Measurements from ENCODE around the gene INAFM1. TPM values are rescaled to one million over a fixed set of nuclear protein-coding genes. Genes with fewer than 3 reads are reported as not detected.

The INAFM1 gene
- total and polyA plus RNA-seq, 9 of the 15 experiments (the other 6 are each of a cell fraction or from before 2014, with no cell fraction given), result 0.71 to 30.9 (median 3.1) TPM

GRCh38 chr19:47261946-47262793, 12.5 kb upstream of the INAFM1 start (continued):
- TF ChIP-seq, protein P1, sequence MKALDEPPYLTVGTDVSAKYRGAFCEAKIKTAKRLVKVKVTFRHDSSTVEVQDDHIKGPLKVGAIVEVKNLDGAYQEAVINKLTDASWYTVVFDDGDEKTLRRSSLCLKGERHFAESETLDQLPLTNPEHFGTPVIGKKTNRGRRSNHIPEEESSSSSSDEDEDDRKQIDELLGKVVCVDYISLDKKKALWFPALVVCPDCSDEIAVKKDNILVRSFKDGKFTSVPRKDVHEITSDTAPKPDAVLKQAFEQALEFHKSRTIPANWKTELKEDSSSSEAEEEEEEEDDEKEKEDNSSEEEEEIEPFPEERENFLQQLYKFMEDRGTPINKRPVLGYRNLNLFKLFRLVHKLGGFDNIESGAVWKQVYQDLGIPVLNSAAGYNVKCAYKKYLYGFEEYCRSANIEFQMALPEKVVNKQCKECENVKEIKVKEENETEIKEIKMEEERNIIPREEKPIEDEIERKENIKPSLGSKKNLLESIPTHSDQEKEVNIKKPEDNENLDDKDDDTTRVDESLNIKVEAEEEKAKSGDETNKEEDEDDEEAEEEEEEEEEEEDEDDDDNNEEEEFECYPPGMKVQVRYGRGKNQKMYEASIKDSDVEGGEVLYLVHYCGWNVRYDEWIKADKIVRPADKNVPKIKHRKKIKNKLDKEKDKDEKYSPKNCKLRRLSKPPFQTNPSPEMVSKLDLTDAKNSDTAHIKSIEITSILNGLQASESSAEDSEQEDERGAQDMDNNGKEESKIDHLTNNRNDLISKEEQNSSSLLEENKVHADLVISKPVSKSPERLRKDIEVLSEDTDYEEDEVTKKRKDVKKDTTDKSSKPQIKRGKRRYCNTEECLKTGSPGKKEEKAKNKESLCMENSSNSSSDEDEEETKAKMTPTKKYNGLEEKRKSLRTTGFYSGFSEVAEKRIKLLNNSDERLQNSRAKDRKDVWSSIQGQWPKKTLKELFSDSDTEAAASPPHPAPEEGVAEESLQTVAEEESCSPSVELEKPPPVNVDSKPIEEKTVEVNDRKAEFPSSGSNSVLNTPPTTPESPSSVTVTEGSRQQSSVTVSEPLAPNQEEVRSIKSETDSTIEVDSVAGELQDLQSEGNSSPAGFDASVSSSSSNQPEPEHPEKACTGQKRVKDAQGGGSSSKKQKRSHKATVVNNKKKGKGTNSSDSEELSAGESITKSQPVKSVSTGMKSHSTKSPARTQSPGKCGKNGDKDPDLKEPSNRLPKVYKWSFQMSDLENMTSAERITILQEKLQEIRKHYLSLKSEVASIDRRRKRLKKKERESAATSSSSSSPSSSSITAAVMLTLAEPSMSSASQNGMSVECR (CRISPR knock-in tag; IDR thresholded peaks at IDR 0.05), result 0 out of 2 replicates have a peak, but pooled peaks have one; percentile 48
- TF ChIP-seq LCOR (CRISPR knock-in tag; IDR thresholded peaks at IDR 0.05), result peak; percentile 91
- TF ChIP-seq CBFA2T2 (conservative IDR thresholded peaks at IDR 0.05), result peak; percentile 80
- TF ChIP-seq SPI1 (IDR thresholded peaks at IDR 0.05; ENCODE audit: borderline replicate concordance, low read depth, low read length), result peak; percentile 64; the same call in 1 of the 2 replicates
- TF ChIP-seq E2F5 (CRISPR knock-in tag; IDR thresholded peaks at IDR 0.05), result 0 out of 2 replicates have a peak, but pooled peaks have one; percentile 43
- peak; percentile 69 for TF ChIP-seq NCOR1 (IDR thresholded peaks at IDR 0.05)
- TF ChIP-seq SP1 (CRISPR knock-in tag; IDR thresholded peaks at IDR 0.05), result peak; percentile 60; the same call in 1 of the 2 replicates
- peak; percentile 60; the same call in 1 of the 2 replicates for TF ChIP-seq DPF2 (IDR thresholded peaks at IDR 0.05)
- peak; percentile 51; the same call in 1 of the 2 replicates for TF ChIP-seq TAL1 (IDR thresholded peaks at IDR 0.05)

Measured in K562 (cell line).